Smooth muscle cell (in vitro differentiated cells): Measurements from ENCODE around the gene KIAA0040. TPM values are rescaled to one million over a fixed set of nuclear protein-coding genes. Genes with fewer than 3 reads are reported as not detected.

Experiments used
- DNase-seq: peaks from one replicate; lab custom pipeline; 2025; ENCODE audit not compliant: unreplicated experiment; lab: John Stamatoyannopoulos, UW
- H2AFZ ChIP-seq: fragments of 200-600 bp; sonication (generic); 2 replicates; pipeline ENCODE4 v1.6.0; 2016; ENCODE audit warnings: antibody characterized with exemption, low read depth, mild to moderate bottlenecking
- H3F3A ChIP-seq: fragments of 200-600 bp; sonication (generic); 2 replicates; pipeline ENCODE4 v1.6.0; 2017; ENCODE audit warnings: antibody characterized with exemption, low read depth
- H3K27ac ChIP-seq: fragments of 200-600 bp; sonication (generic); 2 replicates; pipeline ENCODE4 v1.5.1; 2016; ENCODE audit warnings: low read depth, mild to moderate bottlenecking
- H3K27me3 ChIP-seq: fragments of 200-600 bp; sonication (generic); 2 replicates; pipeline ENCODE4 v1.6.1; 2016; ENCODE audit warnings: low read depth, mild to moderate bottlenecking
- H3K36me3 ChIP-seq: fragments of 200-600 bp; sonication (generic); 2 replicates; pipeline ENCODE4 v1.5.1; 2016; ENCODE audit warnings: low read depth
- H3K4me1 ChIP-seq: fragments of 200-600 bp; sonication (generic); 2 replicates; pipeline ENCODE4 v1.5.1; 2016; ENCODE audit warnings: low read depth
- H3K4me2 ChIP-seq: fragments of 200-600 bp; sonication (generic); 2 replicates; pipeline ENCODE4 v1.6.0; 2016; ENCODE audit warnings: mild to moderate bottlenecking
- H3K4me3 ChIP-seq: fragments of 200-600 bp; sonication (generic); 2 replicates; pipeline ENCODE4 v1.5.1; 2016; ENCODE audit warnings: mild to moderate bottlenecking
- H3K79me2 ChIP-seq: fragments of 200-600 bp; sonication (generic); 2 replicates; pipeline ENCODE4 v1.6.0; 2016; ENCODE audit warnings: low read depth, mild to moderate bottlenecking
- H3K9ac ChIP-seq: fragments of 200-600 bp; sonication (generic); 2 replicates; pipeline ENCODE4 v1.6.0; 2016; ENCODE audit warnings: low read depth
- H3K9me3 ChIP-seq: fragments of 200-600 bp; sonication (generic); replicated peaks from 2 replicates; pipeline ENCODE4 v1.5.1; 2016; ENCODE audit warnings: low read depth
- H4K20me1 ChIP-seq: fragments of 200-600 bp; sonication (generic); 2 replicates; pipeline ENCODE4 v1.6.0; 2016; ENCODE audit warnings: low read depth
- WGBS: methylation state at CpG from one replicate; pipeline ENCODE4 v1.1.7; 2016; ENCODE audit warnings: low lambda C conversion rate; 5-methylcytosine and 5-hydroxymethylcytosine counted together
- polyA plus RNA-seq: library from polyadenylated mRNA; unstranded; fragments of >200 nt; fragmentation: Nextera tagmentation; extraction: Ambion mirVana; gene quantifications from 2 replicates; pipeline ENCODE4 v1.2.1, GENCODE V29; 2016
- total RNA-seq: library from RNA; depleted of rRNA; stranded (reverse); fragments of >200 nt; gene quantifications from 2 replicates; pipeline ENCODE4 v1.2.3, GENCODE V29; 2014
- TF ChIP-seq, protein P1 (sequence below): fragments of 200-600 bp; sonication (generic); IDR thresholded peaks from 2 replicates; pipeline ENCODE4 v1.5.1; 2017; ENCODE audit warnings: borderline replicate concordance, mild to moderate bottlenecking, antibody characterized with exemption; ENCODE audit not compliant: insufficient read depth, poor library complexity, severe bottlenecking

Gene KIAA0040
- total and polyA plus RNA-seq, 2 experiments from 2014 or later, result 3.8 to 8.9 TPM

DNA sequence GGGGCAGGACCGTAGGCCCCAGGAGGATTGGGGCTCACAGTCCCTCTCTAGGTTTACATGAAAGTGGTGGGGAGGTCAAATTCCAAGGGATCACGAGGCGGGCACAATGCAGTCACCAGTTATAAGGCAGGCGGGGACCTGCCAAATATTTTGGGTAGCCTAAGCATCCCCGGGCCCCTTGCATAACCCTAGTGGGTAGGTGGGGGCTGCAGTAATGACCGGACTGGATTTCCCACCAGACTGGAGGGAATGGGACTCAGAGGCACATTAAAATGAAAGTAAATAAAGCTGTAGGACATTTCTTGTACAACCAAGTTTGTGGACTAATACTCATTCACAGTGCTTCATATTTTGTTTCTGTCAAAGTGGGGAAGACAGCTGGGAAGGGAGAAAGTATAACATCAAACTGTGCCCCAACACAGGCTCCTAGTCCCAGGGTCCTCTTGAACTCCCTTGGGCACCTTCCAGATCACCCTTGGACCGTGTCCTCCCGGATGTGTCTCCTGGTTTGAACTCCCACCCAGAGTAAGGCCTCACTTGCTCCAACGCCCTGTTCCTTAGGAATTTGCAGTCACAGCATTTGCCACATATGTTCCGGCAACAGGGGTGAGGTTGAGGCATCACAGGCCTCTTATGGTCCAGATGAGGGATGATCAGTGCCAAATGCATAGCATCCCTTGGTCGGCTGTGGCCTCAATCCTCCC lies 28.4 kb upstream of the KIAA0040 start:
- no peak for DNase-seq
- WGBS, result 62% methylated on average over 11 of the region's 11 CpGs
- TF ChIP-seq, protein P1, sequence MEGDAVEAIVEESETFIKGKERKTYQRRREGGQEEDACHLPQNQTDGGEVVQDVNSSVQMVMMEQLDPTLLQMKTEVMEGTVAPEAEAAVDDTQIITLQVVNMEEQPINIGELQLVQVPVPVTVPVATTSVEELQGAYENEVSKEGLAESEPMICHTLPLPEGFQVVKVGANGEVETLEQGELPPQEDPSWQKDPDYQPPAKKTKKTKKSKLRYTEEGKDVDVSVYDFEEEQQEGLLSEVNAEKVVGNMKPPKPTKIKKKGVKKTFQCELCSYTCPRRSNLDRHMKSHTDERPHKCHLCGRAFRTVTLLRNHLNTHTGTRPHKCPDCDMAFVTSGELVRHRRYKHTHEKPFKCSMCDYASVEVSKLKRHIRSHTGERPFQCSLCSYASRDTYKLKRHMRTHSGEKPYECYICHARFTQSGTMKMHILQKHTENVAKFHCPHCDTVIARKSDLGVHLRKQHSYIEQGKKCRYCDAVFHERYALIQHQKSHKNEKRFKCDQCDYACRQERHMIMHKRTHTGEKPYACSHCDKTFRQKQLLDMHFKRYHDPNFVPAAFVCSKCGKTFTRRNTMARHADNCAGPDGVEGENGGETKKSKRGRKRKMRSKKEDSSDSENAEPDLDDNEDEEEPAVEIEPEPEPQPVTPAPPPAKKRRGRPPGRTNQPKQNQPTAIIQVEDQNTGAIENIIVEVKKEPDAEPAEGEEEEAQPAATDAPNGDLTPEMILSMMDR, result no peak
- Histone ChIP-seq H3K79me2 (no peaks in the 10 kb centered on the region), H3F3A (no peaks in the 10 kb centered on the region), H3K27me3 (no peaks in the 10 kb centered on the region), H3K4me3 (no peak overlapping the region), H4K20me1 (no peaks in the 10 kb centered on the region), H3K36me3 (no peaks in the 10 kb centered on the region), H3K9ac (no peak overlapping the region), H3K27ac (no peak overlapping the region), H3K4me2 (no peak overlapping the region), H3K9me3 (no peaks in the 10 kb centered on the region), H3K4me1 (no peaks in the 10 kb centered on the region), H2AFZ (no peak overlapping the region)

DNA sequence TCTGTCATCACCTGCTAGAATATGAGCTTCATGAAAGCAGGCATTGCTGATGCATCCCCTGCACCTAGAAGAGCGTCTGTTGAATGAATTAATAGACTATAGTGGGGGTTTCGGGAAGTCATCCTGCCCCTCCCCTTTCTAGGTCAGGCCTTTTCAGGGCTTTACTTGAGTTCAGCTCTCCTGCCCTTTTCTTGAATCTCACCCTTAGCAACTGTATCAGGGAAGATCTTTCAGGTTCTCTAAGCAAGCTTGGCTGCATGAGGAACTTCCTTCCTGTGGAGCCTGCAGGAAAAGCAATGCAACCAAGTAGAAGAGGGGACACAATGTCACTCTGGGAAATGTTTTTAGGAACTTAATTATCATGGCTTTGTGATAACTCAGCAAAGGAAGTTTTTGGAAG lies 27.2 kb upstream of the KIAA0040 start:
- Histone ChIP-seq H3K4me3 (no peak overlapping the region), H2AFZ (no peak overlapping the region), H3K4me2 (no peak overlapping the region), H3K27me3 (no peaks in the 10 kb centered on the region), H3K4me1 (no peaks in the 10 kb centered on the region), H3K9ac (no peak overlapping the region), H3K36me3 (no peaks in the 10 kb centered on the region), H4K20me1 (no peaks in the 10 kb centered on the region), H3F3A (no peaks in the 10 kb centered on the region), H3K9me3 (no peaks in the 10 kb centered on the region), H3K27ac (no peak overlapping the region), H3K79me2 (no peaks in the 10 kb centered on the region)
- 93% methylated on average over 2 of the region's 2 CpGs for WGBS
- TF ChIP-seq, protein P1, result no peak
- DNase-seq, result no peak

DNA sequence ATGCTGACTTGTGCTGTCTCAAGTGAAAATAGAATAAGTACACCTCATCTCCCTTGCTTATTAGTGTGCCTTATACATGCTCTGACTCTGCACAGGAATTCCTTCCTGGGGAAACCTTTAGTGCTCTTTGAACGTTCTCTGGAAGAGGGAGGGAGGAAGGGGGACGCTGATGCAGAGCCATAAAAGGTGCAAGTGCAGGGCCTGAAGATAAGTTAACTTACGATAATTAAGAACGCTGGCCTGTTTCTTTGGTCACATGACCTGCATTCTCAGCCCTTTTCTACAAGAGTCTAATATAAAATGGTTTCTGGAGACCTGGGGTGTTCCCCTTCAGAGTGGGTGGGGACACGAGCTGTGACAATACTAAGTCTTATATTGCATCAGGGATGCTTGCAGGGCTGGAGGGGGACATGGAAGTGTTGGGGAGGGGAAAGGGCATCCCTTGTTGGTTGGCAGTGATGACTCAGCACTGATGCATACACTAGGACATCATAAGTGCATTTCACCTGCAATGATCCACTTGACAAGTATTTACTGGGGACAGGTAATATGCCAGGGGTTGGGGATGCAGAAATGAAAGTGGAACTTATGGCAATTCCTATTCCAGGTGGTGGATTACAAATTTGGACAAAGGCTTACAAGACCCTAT lies 26.3 kb upstream of the KIAA0040 start:
- 60% methylated on average over 5 of the region's 5 CpGs for WGBS
- DNase-seq, result no peak
- Histone ChIP-seq H3K36me3 (no peaks in the 10 kb centered on the region), H3K4me2 (no peak overlapping the region), H3K27me3 (no peaks in the 10 kb centered on the region), H3F3A (no peaks in the 10 kb centered on the region), H3K9ac (no peak overlapping the region), H2AFZ (no peak overlapping the region), H3K4me3 (no peak overlapping the region), H3K9me3 (no peaks in the 10 kb centered on the region), H3K79me2 (no peaks in the 10 kb centered on the region), H3K4me1 (no peaks in the 10 kb centered on the region), H4K20me1 (no peaks in the 10 kb centered on the region), H3K27ac (no peak overlapping the region)
- TF ChIP-seq, protein P1, result no peak
